NCI-H2171 treated with DMSO at 0.1 percent for 48 hours (cell line): ENCODE results near the gene MRPS17.
"Not testable (repeated sequence)": the region's sequence is repeated elsewhere in the genome, so short reads cannot be mapped to it uniquely, and the experiment has no call there.

Source experiments
- DNase-seq: peaks from one replicate; lab custom pipeline; 2025; lab: John Stamatoyannopoulos, UW

The MRPS17 gene

GRCh38 chr7:55951637-55952351, at the start of gene MRPS17:
TSS of gene MRPS17 (plus strand) at chr7:55951877. CDS start at chr7:55953196, 1,319 bp downstream.
- peak; percentile 91 for DNase-seq

- no peak for DNase-seq
Measured at GRCh38 chr7:55903985-55904759, 47.5 kb upstream of the MRPS17 start.

- DNase-seq: peak; percentile 5
Measured at GRCh38 chr7:55912748-55913158, 38.9 kb upstream of the MRPS17 start.

GRCh38 chr7:55917771-55918170, 33.9 kb upstream of the MRPS17 start:
- DNase-seq: no peak

- DNase-seq: no peak
Measured at GRCh38 chr7:55928006-55928767, 23.5 kb upstream of the MRPS17 start.

- DNase-seq: no peak
Measured at GRCh38 chr7:55931421-55932151, 20.1 kb upstream of the MRPS17 start.

- DNase-seq: no peak
Measured at GRCh38 chr7:55939514-55940123, 12.1 kb upstream of the MRPS17 start.

GRCh38 chr7:55946545-55946944, 5.1 kb upstream of the MRPS17 start:
- no peak for DNase-seq

- not testable (repeated sequence) for DNase-seq
Measured at GRCh38 chr7:55952352-55952671, 635 bp downstream of the MRPS17 start.

- DNase-seq: no peak
Measured at GRCh38 chr7:55953707-55954475, 2.2 kb downstream of the MRPS17 start.

GRCh38 chr7:55957190-55957589, 5.5 kb downstream of the MRPS17 start:
- DNase-seq: no peak

- no peak for DNase-seq
Measured at GRCh38 chr7:55962014-55962413, 10.3 kb downstream of the MRPS17 start.

- DNase-seq: no peak
Measured at GRCh38 chr7:55963584-55964168, 12.0 kb downstream of the MRPS17 start.

GRCh38 chr7:55964261-55965099, 12.8 kb downstream of the MRPS17 start, which contains the start of gene NIPSNAP2:
TSS of gene NIPSNAP2 (plus strand) at chr7:55964585. CDS start at chr7:55964610, 25 bp downstream.
- DNase-seq: peak; percentile 55

- DNase-seq: peak; percentile 24
Measured at GRCh38 chr7:55965100-55965470, 13.4 kb downstream of the MRPS17 start.

GRCh38 chr7:55965805-55966421, 14.2 kb downstream of the MRPS17 start:
- no peak for DNase-seq

GRCh38 chr7:55966851-55967250, 15.2 kb downstream of the MRPS17 start:
- DNase-seq: no peak

GRCh38 chr7:55969391-55969790, 17.7 kb downstream of the MRPS17 start:
- no peak for DNase-seq

GRCh38 chr7:55970561-55970960, 18.9 kb downstream of the MRPS17 start:
- DNase-seq: no peak
